Body of pancreas (tissue), 4 donors: Measurements from ENCODE around the gene CAPG. TPM values are rescaled to one million over a fixed set of nuclear protein-coding genes. Genes with fewer than 3 reads are reported as not detected.

Source experiments
- ATAC-seq: fragments of 150-250 bp; one replicate; pipeline ENCODE4 v1.9.1; 2016
- DNase-seq, 4 donors: peaks; one replicate each; pipeline ENCODE4 v3.0.0-alpha.2; 2019
- H3K27ac ChIP-seq, 4 donors: fragments of 200-600 bp; sonication (generic); 1 replicate in 3 of 4; 2 replicates in 1 of 4; pipeline versions ENCODE4 v1.5.1 to v1.6.1; 2016 to 2019; ENCODE audit warnings: mild to moderate bottlenecking in 1 of 4, mixed read lengths in 1 of 4, moderate library complexity in 1 of 4
- H3K27me3 ChIP-seq, 2 donors: fragments of 200-600 bp; sonication (generic); one replicate each; pipeline ENCODE4 v1.6.0; 2016; ENCODE audit warnings: mild to moderate bottlenecking in 1 of 2
- H3K36me3 ChIP-seq, 2 donors: fragments of 200-600 bp; sonication (generic); replicated peaks in 1 of 2; 2 replicates each; pipeline ENCODE4 v1.5.1; 2016; ENCODE audit warnings: low read depth in 2 of 2; ENCODE audit not compliant: insufficient read depth in 1 of 2
- H3K4me1 ChIP-seq: fragments of 200-600 bp; sonication (generic); one replicate; pipeline ENCODE4 v1.6.0; 2016
- H3K4me3 ChIP-seq, 2 donors: fragments of 200-600 bp; sonication (generic); 1 replicate in 1 of 2; 2 replicates in 1 of 2; pipeline ENCODE4 v1.5.1; 2016 to 2019
- H3K9me3 ChIP-seq, 3 donors: fragments of 200-600 bp; sonication (generic); 1 replicate in 2 of 3; 2 replicates in 1 of 3; pipeline ENCODE4 v1.5.1; 2016
- POLR2A ChIP-seq, 3 donors: fragments of 450-650 bp; IDR thresholded peaks; one replicate each; pipeline ENCODE4 v1.6.1; 2016; ENCODE audit warnings: antibody characterized with exemption in 3 of 3, mild to moderate bottlenecking in 2 of 3
- WGBS, 2 donors: methylation state at CpG; one replicate each; pipeline ENCODE4 v1.1.5; 2017; 5-methylcytosine and 5-hydroxymethylcytosine counted together
- intact Hi-C: fragments of 100-400 bp; cut with DNase I; formaldehyde crosslinking; loops from one replicate; pipeline ENCODE4 v1.15.1; 2023
- total RNA-seq, 2 donors: library from RNA; depleted of rRNA; stranded (reverse); fragments of >200 nt; gene quantifications; one replicate each; pipeline ENCODE4 v1.1.0, GENCODE V29; 2016
- TF ChIP-seq, protein P1 (sequence below), 7 experiments: fragments of 450-650 bp in 4 of 7; fragments of 200-600 bp in 3 of 7; sonication (generic) in 3 of 7; IDR thresholded peaks; one replicate each; pipeline ENCODE4 v1.5.1; 2016 to 2019; ENCODE audit warnings: antibody characterized with exemption in 7 of 7

CAPG gene, protein sequence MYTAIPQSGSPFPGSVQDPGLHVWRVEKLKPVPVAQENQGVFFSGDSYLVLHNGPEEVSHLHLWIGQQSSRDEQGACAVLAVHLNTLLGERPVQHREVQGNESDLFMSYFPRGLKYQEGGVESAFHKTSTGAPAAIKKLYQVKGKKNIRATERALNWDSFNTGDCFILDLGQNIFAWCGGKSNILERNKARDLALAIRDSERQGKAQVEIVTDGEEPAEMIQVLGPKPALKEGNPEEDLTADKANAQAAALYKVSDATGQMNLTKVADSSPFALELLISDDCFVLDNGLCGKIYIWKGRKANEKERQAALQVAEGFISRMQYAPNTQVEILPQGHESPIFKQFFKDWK
- 10 to 100 TPM; 26.0 to 35.0 TPM for total RNA-seq

- no peak within 1 kb of the TSS for H3K4me3 ChIP-seq
- H3K36me3 ChIP-seq: no peaks in the 10 kb centered on the region
- no peaks in the 10 kb centered on the region for H3K9me3 ChIP-seq
- H3K4me1 ChIP-seq: peaks cover 18% of the 10 kb centered on the region
- DNase-seq (peak in 1 of 4 donors; percentile 53), ATAC-seq (no peak)
- WGBS, 2 donors: 52 to 77% methylated on average over 10 to 11 of the region's 12 CpGs
- no peaks in the 10 kb centered on the region for H3K27me3 ChIP-seq
- intact Hi-C loops: no loop called here
- TF ChIP-seq POLR2A (IDR thresholded peaks at IDR 0.05): peak in 1 of 3 donors; percentile 47
- TF ChIP-seq, protein P1, sequence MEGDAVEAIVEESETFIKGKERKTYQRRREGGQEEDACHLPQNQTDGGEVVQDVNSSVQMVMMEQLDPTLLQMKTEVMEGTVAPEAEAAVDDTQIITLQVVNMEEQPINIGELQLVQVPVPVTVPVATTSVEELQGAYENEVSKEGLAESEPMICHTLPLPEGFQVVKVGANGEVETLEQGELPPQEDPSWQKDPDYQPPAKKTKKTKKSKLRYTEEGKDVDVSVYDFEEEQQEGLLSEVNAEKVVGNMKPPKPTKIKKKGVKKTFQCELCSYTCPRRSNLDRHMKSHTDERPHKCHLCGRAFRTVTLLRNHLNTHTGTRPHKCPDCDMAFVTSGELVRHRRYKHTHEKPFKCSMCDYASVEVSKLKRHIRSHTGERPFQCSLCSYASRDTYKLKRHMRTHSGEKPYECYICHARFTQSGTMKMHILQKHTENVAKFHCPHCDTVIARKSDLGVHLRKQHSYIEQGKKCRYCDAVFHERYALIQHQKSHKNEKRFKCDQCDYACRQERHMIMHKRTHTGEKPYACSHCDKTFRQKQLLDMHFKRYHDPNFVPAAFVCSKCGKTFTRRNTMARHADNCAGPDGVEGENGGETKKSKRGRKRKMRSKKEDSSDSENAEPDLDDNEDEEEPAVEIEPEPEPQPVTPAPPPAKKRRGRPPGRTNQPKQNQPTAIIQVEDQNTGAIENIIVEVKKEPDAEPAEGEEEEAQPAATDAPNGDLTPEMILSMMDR (IDR thresholded peaks at IDR 0.05): no peak
- H3K27ac ChIP-seq: peak within 1 kb of the TSS in 1 of 4 donors; percentile 56
Measured at GRCh38 chr2:85409845-85410583, at the start of gene CAPG. Gene CAPG (minus strand): TSS chr2:85410366. CDS start chr2:85402145, 8,221 bp downstream.

- H3K36me3 ChIP-seq: no peaks in the 10 kb centered on the region
- no peak for ATAC-seq
- intact Hi-C loops: no loop called here
- H3K27me3 ChIP-seq: no peaks in the 10 kb centered on the region
- no peaks in the 10 kb centered on the region for H3K9me3 ChIP-seq
- H3K4me1 ChIP-seq: peaks cover 15% of the 10 kb centered on the region
- no peak overlapping the region for H3K4me3 ChIP-seq
- H3K27ac ChIP-seq: no peak overlapping the region
- no peak for TF ChIP-seq POLR2A (IDR thresholded peaks at IDR 0.05)
- TF ChIP-seq, protein P1 (IDR thresholded peaks at IDR 0.05): no peak
- 82 to 94% methylated on average over 1 of the region's 1 CpG for WGBS, 2 donors
- DNase-seq: no peak
Measured at GRCh38 chr2:85459771-85460170, 49.6 kb upstream of the CAPG start.

- H3K4me1 ChIP-seq: peaks cover 21% of the 10 kb centered on the region
- H3K27ac ChIP-seq: no peak overlapping the region
- no peak for TF ChIP-seq POLR2A (IDR thresholded peaks at IDR 0.05)
- TF ChIP-seq, protein P1 (IDR thresholded peaks at IDR 0.05): no peak
- no peaks in the 10 kb centered on the region for H3K9me3 ChIP-seq
- no peaks in the 10 kb centered on the region for H3K36me3 ChIP-seq
- DNase-seq (no peak), ATAC-seq (no peak)
- H3K27me3 ChIP-seq: no peaks in the 10 kb centered on the region
- H3K4me3 ChIP-seq: no peak overlapping the region
- WGBS, 2 donors: 81 to 84% methylated on average over 12 of the region's 12 CpGs
- intact Hi-C loops: no loop called here
Measured at GRCh38 chr2:85458601-85459563, 48.7 kb upstream of the CAPG start.

GRCh38 chr2:85457877-85458316 is 47.7 kb upstream of the CAPG start:
- TF ChIP-seq POLR2A (IDR thresholded peaks at IDR 0.05): no peak
- TF ChIP-seq, protein P1 (IDR thresholded peaks at IDR 0.05): no peak
- H3K36me3 ChIP-seq: no peaks in the 10 kb centered on the region
- H3K27me3 ChIP-seq: no peaks in the 10 kb centered on the region
- WGBS, 2 donors: 76 to 80% methylated on average over 6 of the region's 6 CpGs
- no peaks in the 10 kb centered on the region for H3K9me3 ChIP-seq
- ATAC-seq: no peak
- no peak for DNase-seq
- no peak overlapping the region for H3K27ac ChIP-seq
- H3K4me3 ChIP-seq: no peak overlapping the region
- peaks cover 31% of the 10 kb centered on the region for H3K4me1 ChIP-seq
- intact Hi-C loops: no loop called here
